H1 (cell line): ENCODE results near the gene DHDH. TPM values are rescaled to one million over a fixed set of nuclear protein-coding genes. Genes with fewer than 3 reads are reported as not detected.

Source experiments
- CTCF ChIA-PET: fragments of 300-600 bp; sonication (Branson Sonifier 250); formaldehyde crosslinking; loops from one replicate; lab custom pipeline; 2021; ENCODE audit not compliant: partially characterized antibody; lab: Charles Lee
- POLR2A ChIA-PET: fragments of 300-600 bp; sonication (Branson Sonifier 250); formaldehyde crosslinking; loops from one replicate; lab custom pipeline; 2021; ENCODE audit warnings: inconsistent platforms; ENCODE audit not compliant: partially characterized antibody; lab: Charles Lee
- DNase-seq, 2 experiments: peaks; one replicate each; pipeline versions ENCODE4 v3.0.0 to v3.0.0-alpha.2; 2010 to 2022; ENCODE audit warnings: low spot score in 2 of 2, low read depth in 1 of 2, mixed read lengths in 1 of 2
- FAIRE-seq: peaks from 2 replicates; lab custom pipeline; 2011; peaks lifted over from hg19 to GRCh38; lab: Jason Lieb, UNC
- H2AFZ ChIP-seq: 2 replicates; pipeline ENCODE4 v1.8.1; 2012; ENCODE audit warnings: low read length, inconsistent platforms
- H2AK5ac ChIP-seq: 2 replicates; pipeline ENCODE4 v1.6.1; 2013; ENCODE audit warnings: low read depth, low read length
- H2BK120ac ChIP-seq: replicated peaks from 2 replicates; pipeline ENCODE3; 2013; ENCODE audit warnings: low read depth, low read length, inconsistent platforms
- H2BK12ac ChIP-seq: 2 replicates; pipeline ENCODE4 v1.6.1; 2013; ENCODE audit warnings: low read depth, low read length
- H2BK15ac ChIP-seq: 2 replicates; pipeline ENCODE4 v1.6.1; 2013; ENCODE audit warnings: low read length
- H2BK20ac ChIP-seq: 2 replicates; pipeline ENCODE4 v1.6.1; 2013; ENCODE audit warnings: low read length
- H2BK5ac ChIP-seq: 2 replicates; pipeline ENCODE4 v1.6.1; 2013; ENCODE audit warnings: low read depth, low read length
- H3K14ac ChIP-seq: 2 replicates; pipeline ENCODE4 v1.6.1; 2013; ENCODE audit warnings: inconsistent platforms; ENCODE audit not compliant: insufficient read length
- H3K18ac ChIP-seq: 2 replicates; pipeline ENCODE4 v1.6.1; 2013; ENCODE audit warnings: low read length; ENCODE audit errors: extremely low read depth
- H3K23ac ChIP-seq: 2 replicates; pipeline ENCODE4 v1.6.1; 2013; ENCODE audit warnings: inconsistent platforms; ENCODE audit not compliant: insufficient read length
- H3K23me2 ChIP-seq: 2 replicates; pipeline ENCODE4 v1.6.1; 2013; ENCODE audit warnings: low read depth, low read length
- H3K27ac ChIP-seq: 2 replicates; pipeline ENCODE4 v1.6.1; 2011; ENCODE audit warnings: low read depth, low read length, inconsistent platforms
- H3K27me3 ChIP-seq, 4 experiments: replicated peaks in 1 of 4; 1 replicate in 1 of 4; 2 replicates in 3 of 4; pipeline versions ENCODE4 v1.6.1 to v1.8.1; 2011 to 2013; ENCODE audit warnings: low read length in 3 of 4, mild to moderate bottlenecking in 3 of 4, inconsistent platforms in 2 of 4, mixed read lengths in 2 of 4, moderate library complexity in 1 of 4; ENCODE audit not compliant: control insufficient read depth in 3 of 4, insufficient read depth in 3 of 4; ENCODE audit errors: extremely low read depth in 1 of 4
- H3K36me3 ChIP-seq, 4 experiments: 2 replicates each; pipeline versions ENCODE4 v1.6.1 to v1.8.1; 2011 to 2013; ENCODE audit warnings: mild to moderate bottlenecking in 4 of 4, low read length in 3 of 4, moderate library complexity in 2 of 4, control low read depth in 1 of 4, inconsistent platforms in 1 of 4; ENCODE audit not compliant: insufficient read depth in 4 of 4, control insufficient read depth in 2 of 4
- H3K4ac ChIP-seq: replicated peaks from 2 replicates; pipeline ENCODE3; 2013; ENCODE audit warnings: low read length, low read depth, mixed read lengths, inconsistent platforms; ENCODE audit not compliant: insufficient read length
- H3K4me1 ChIP-seq, 4 experiments: replicated peaks in 1 of 4; 1 replicate in 1 of 4; 2 replicates in 3 of 4; pipeline versions ENCODE4 v1.6.1 to v1.8.1; 2011 to 2013; ENCODE audit warnings: low read length in 3 of 4, inconsistent platforms in 2 of 4, mixed read lengths in 1 of 4; ENCODE audit not compliant: insufficient read depth in 4 of 4, control insufficient read depth in 3 of 4
- H3K4me2 ChIP-seq, 2 experiments: 2 replicates each; pipeline versions ENCODE4 v1.6.1 to v1.8.1; 2011 to 2013; ENCODE audit warnings: low read depth in 2 of 2, low read length in 2 of 2, control low read depth in 1 of 2, inconsistent platforms in 1 of 2, mild to moderate bottlenecking in 1 of 2; ENCODE audit not compliant: insufficient read depth in 1 of 2
- H3K4me3 ChIP-seq, 4 experiments: fragments of 200-600, 300-600 bp in 1 of 4; sonication (generic), shearing (Covaris generic), sonication (Bioruptor Twin) in 1 of 4; 2 replicates each; pipeline versions ENCODE4 v1.5.1 to v1.8.1; 2011 to 2016; ENCODE audit warnings: low read length in 4 of 4, low read depth in 3 of 4, control low read depth in 2 of 4, inconsistent platforms in 2 of 4, mild to moderate bottlenecking in 2 of 4, mixed read lengths in 1 of 4, moderate library complexity in 1 of 4; ENCODE audit not compliant: insufficient read depth in 2 of 4; ENCODE audit errors: extremely low read depth in 1 of 4
- H3K56ac ChIP-seq: replicated peaks from 2 replicates; pipeline ENCODE3; 2013; ENCODE audit warnings: low read depth, mild to moderate bottlenecking, mixed read lengths, low read length, inconsistent platforms; ENCODE audit not compliant: insufficient read length
- H3K79me1 ChIP-seq: 2 replicates; pipeline ENCODE4 v1.6.1; 2013; ENCODE audit warnings: low read depth, low read length, control low read depth
- H3K79me2 ChIP-seq, 2 experiments: 2 replicates each; pipeline versions ENCODE4 v1.6.1 to v1.8.1; 2012 to 2013; ENCODE audit warnings: low read length in 2 of 2, mild to moderate bottlenecking in 2 of 2, inconsistent platforms in 1 of 2; ENCODE audit not compliant: insufficient read depth in 2 of 2, control insufficient read depth in 1 of 2
- H3K9ac ChIP-seq, 4 experiments: replicated peaks in 1 of 4; 1 replicate in 1 of 4; 2 replicates in 3 of 4; pipeline versions ENCODE4 v1.6.1 to v1.8.1; 2011 to 2013; ENCODE audit warnings: low read depth in 3 of 4, low read length in 3 of 4, control low read depth in 2 of 4, mild to moderate bottlenecking in 2 of 4, moderate library complexity in 2 of 4, inconsistent platforms in 1 of 4; ENCODE audit errors: extremely low read depth in 1 of 4
- H3K9me3 ChIP-seq, 2 experiments: 2 replicates each; pipeline versions ENCODE4 v1.6.1 to v1.8.1; 2012 to 2013; ENCODE audit warnings: mild to moderate bottlenecking in 2 of 2, moderate library complexity in 2 of 2, control low read depth in 1 of 2, inconsistent platforms in 1 of 2, low read depth in 1 of 2, low read length in 1 of 2, mixed read lengths in 1 of 2; ENCODE audit not compliant: insufficient read depth in 2 of 2
- H4K20me1 ChIP-seq, 2 experiments: replicated peaks in 1 of 2; 2 replicates each; pipeline versions ENCODE3 to v1.8.1; 2011 to 2013; ENCODE audit warnings: inconsistent platforms in 2 of 2, low read length in 2 of 2, mild to moderate bottlenecking in 1 of 2; ENCODE audit not compliant: insufficient read depth in 2 of 2, control insufficient read depth in 1 of 2
- H4K5ac ChIP-seq: 2 replicates; pipeline ENCODE4 v1.6.1; 2013; ENCODE audit warnings: low read length, low read depth, mixed read lengths, inconsistent platforms; ENCODE audit not compliant: insufficient read length
- H4K8ac ChIP-seq: 2 replicates; pipeline ENCODE4 v1.8.0; 2013; ENCODE audit warnings: mild to moderate bottlenecking, moderate library complexity, low read length, inconsistent platforms; ENCODE audit not compliant: insufficient read depth; ENCODE audit errors: extremely low read depth
- H4K91ac ChIP-seq: replicated peaks from 2 replicates; pipeline ENCODE3; 2013; ENCODE audit warnings: low read length, mixed read lengths, inconsistent platforms; ENCODE audit not compliant: insufficient read length
- BRCA1 ChIP-seq: IDR thresholded peaks from 2 replicates; pipeline ENCODE4 v1.6.1; 2012; ENCODE audit warnings: low read depth, low read length, improper control_type of control experiment
- E2F6 ChIP-seq: IDR thresholded peaks from 2 replicates; pipeline ENCODE4 v1.6.1; 2012; ENCODE audit warnings: inconsistent platforms
- PHF8 ChIP-seq: fragments of 200-600 bp; sonication (generic); conservative IDR thresholded peaks from 2 replicates; pipeline ENCODE4 v1.7.1; 2012; ENCODE audit warnings: low read depth, mild to moderate bottlenecking, inconsistent platforms, low read length, moderate library complexity
- POLR2AphosphoS5 ChIP-seq: IDR thresholded peaks from 2 replicates; pipeline ENCODE4 v1.6.1; 2011; ENCODE audit warnings: low read depth, low read length
- POU5F1 ChIP-seq: IDR thresholded peaks from 2 replicates; pipeline ENCODE4 v1.6.1; 2011; ENCODE audit warnings: low read depth, mild to moderate bottlenecking, low read length, moderate library complexity
- SIN3A ChIP-seq, 2 experiments: IDR thresholded peaks in 1 of 2; conservative IDR thresholded peaks in 1 of 2; 2 replicates each; pipeline ENCODE4 v1.6.1; 2011 to 2012; ENCODE audit warnings: low read length in 2 of 2, improper control_type of control experiment in 1 of 2, low read depth in 1 of 2, mild to moderate bottlenecking in 1 of 2
- WGBS, 2 experiments: shearing (Covaris generic) in 1 of 2; methylation state at CpG; one replicate each; pipeline versions ENCODE4 v1.1.6 to v1.1.7; 2013 to 2015; ENCODE audit warnings: low lambda C conversion rate in 2 of 2, mixed read lengths in 2 of 2, inconsistent platforms in 1 of 2, low coverage in 1 of 2, missing lambda C conversion rate in 1 of 2; ENCODE audit not compliant: insufficient replicate concordance in 2 of 2, insufficient coverage in 1 of 2, insufficient read length in 1 of 2; ENCODE audit errors: extremely low coverage in 1 of 2, missing lambda C conversion rate in 1 of 2; 5-methylcytosine and 5-hydroxymethylcytosine counted together
- polyA plus RNA-seq, 7 experiments: library from polyadenylated mRNA; depleted of rRNA in 3 of 7; stranded (reverse) in 5 of 7; unstranded in 2 of 7; fragments of >200 nt in 5 of 7; fragments of 200-250 nt in 2 of 7; gene quantifications; 1 replicate in 5 of 7; 2 replicates in 1 of 7; 4 replicates in 1 of 7; pipeline versions ENCODE4 v1.2.1 to v1.2.3, GENCODE V29; 2011 to 2013; ENCODE audit warnings: missing spikeins in 2 of 7, mixed read lengths in 2 of 7
- total RNA-seq: library from RNA; stranded (reverse); fragmentation: NEBNext Ultra II Directional; extraction: Animal tissue kit (Norgen Biotek cat#: 25700); gene quantifications from 2 replicates; pipeline ENCODE4 v1.2.1, GENCODE V29; 2021

DHDH gene
- total and polyA plus RNA-seq, 2 of the 8 experiments (the other 6 are each of a cell fraction or from before 2014, with no cell fraction given): 2.2 to 2.8 TPM

GRCh38 chr19:48968813-48969218, 35.3 kb downstream of the DHDH start:
- H2BK15ac ChIP-seq: no peak overlapping the region
- peaks cover 14% of the 10 kb centered on the region; the same call in 1 of the 2 replicates for H3K23me2 ChIP-seq
- no peak overlapping the region for H3K27ac ChIP-seq
- no peak overlapping the region for H3K4me3 ChIP-seq
- no peak overlapping the region for H3K23ac ChIP-seq
- H2BK120ac ChIP-seq: no peak overlapping the region
- no peak overlapping the region for H4K8ac ChIP-seq
- no peak overlapping the region for H2BK5ac ChIP-seq
- peaks cover 2 to 29% (median 13%) of the 10 kb centered on the region in 4 experiments; a peak in 5 of 8 replicates for H3K36me3 ChIP-seq
- H3K9me3 ChIP-seq: no peaks in the 10 kb centered on the region
- no peak overlapping the region for H3K9ac ChIP-seq
- ChIA-PET POLR2A (interaction anchor here (0.8 to 4.6 kb wide), 6 partner anchors 9 to 96 kb away, joined by 3 to 27 read pairs (median 6); partner anchors contain the start of genes NUCB1 and PPP1R15A), CTCF (interaction anchor here (1.0 to 3.0 kb wide), 2 partner anchors 34 to 180 kb away, joined by 4 to 14 read pairs; no protein-coding TSS in a partner anchor)
- H3K79me2 ChIP-seq: peaks cover 0 to 13% of the 10 kb centered on the region in 2 experiments; a peak in 2 of 4 replicates
- no peak overlapping the region for H2BK12ac ChIP-seq
- H3K79me1 ChIP-seq: peaks cover 2% of the 10 kb centered on the region; the same call in 1 of the 2 replicates
- TF ChIP-seq E2F6 (no peak), POLR2AphosphoS5 (no peak), PHF8 (no peak), BRCA1 (no peak), POU5F1 (no peak), SIN3A (conservative IDR thresholded peaks at IDR 0.05 in 1 of 2, IDR thresholded peaks at IDR 0.05 in 1 of 2; ENCODE audit: low read depth in 1 of 2, low read length in 2 of 2) (no peak)
- no peak overlapping the region for H4K91ac ChIP-seq
- H3K14ac ChIP-seq: no peak overlapping the region
- WGBS, 2 experiments: 94% methylated on average over 15 of the region's 15 CpGs; no CpG with 5 or more reads in 1 of the 2 experiments
- H3K27me3 ChIP-seq: no peaks in the 10 kb centered on the region
- H2AFZ ChIP-seq: no peak overlapping the region
- no peak overlapping the region for H2BK20ac ChIP-seq
- peaks cover 3 to 13% of the 10 kb centered on the region in 2 experiments for H4K20me1 ChIP-seq
- H4K5ac ChIP-seq: no peak overlapping the region
- H3K4ac ChIP-seq: no peak overlapping the region
- peaks cover 4 to 11% (median 7%) of the 10 kb centered on the region in 4 experiments for H3K4me1 ChIP-seq
- FAIRE-seq (no peak), DNase-seq (no peak)
- H3K18ac ChIP-seq: no peak overlapping the region
- H3K56ac ChIP-seq: no peak overlapping the region
- no peak overlapping the region for H3K4me2 ChIP-seq
- no peak overlapping the region for H2AK5ac ChIP-seq
